ENCODE results near the gene PCSK9. TPM values are rescaled to one million over a fixed set of nuclear protein-coding genes. Genes with fewer than 3 reads are reported as not detected.
A peak's percentile ranks its signal among the peaks of the same experiment; 100 is the strongest.

PCSK9 gene
- total and polyA plus RNA-seq, 9 of the 15 experiments (the other 6 are each of a cell fraction or from before 2014, with no cell fraction given) = 3.2 to 58.6 (median 24.7) TPM

GRCh38 chr1:55021942-55022546 is 17.3 kb upstream of the PCSK9 start (continued):
- TF ChIP-seq SNRNP70 (optimal IDR thresholded peaks at IDR 0.05; ENCODE audit: low read depth, low read length) = no peak
- no peak for TF ChIP-seq PCBP2 (IDR thresholded peaks at IDR 0.05; ENCODE audit: low read depth, low read length, poor library complexity, severe bottlenecking)
- no peak for TF ChIP-seq FOXO4 (CRISPR knock-in tag; IDR thresholded peaks at IDR 0.05)
- no peak for TF ChIP-seq ZNF431 (CRISPR knock-in tag; IDR thresholded peaks at IDR 0.05)
- no peak for TF ChIP-seq SETDB1 (IDR thresholded peaks at IDR 0.05; ENCODE audit: low read length)
- no peak for TF ChIP-seq THRB (CRISPR knock-in tag; conservative IDR thresholded peaks at IDR 0.05)
- no peak for TF ChIP-seq YY1 (IDR thresholded peaks at IDR 0.05; ENCODE audit: borderline replicate concordance in 1 of 3, control insufficient read depth in 1 of 3, extremely low read depth in 1 of 3, insufficient read depth in 3 of 3, insufficient read length in 1 of 3, insufficient replicate concordance in 2 of 3, low read depth in 1 of 3, low read length in 2 of 3)
- no peak for TF ChIP-seq HNRNPK (IDR thresholded peaks at IDR 0.05; ENCODE audit: low read depth, low read length, poor library complexity, severe bottlenecking)
- no peak for TF ChIP-seq NR0B1 (IDR thresholded peaks at IDR 0.05; ENCODE audit: partially characterized antibody)
- TF ChIP-seq TSC22D4 (tag; IDR thresholded peaks at IDR 0.05) = no peak
- TF ChIP-seq C11orf30 (IDR thresholded peaks at IDR 0.05; ENCODE audit: low read depth) = no peak
- TF ChIP-seq HNRNPL (IDR thresholded peaks at IDR 0.05; ENCODE audit: low read depth, low read length) = peak; percentile 74; the same call in 1 of the 2 replicates
- no peak for TF ChIP-seq EGR1 (conservative IDR thresholded peaks at IDR 0.05)
- TF ChIP-seq MAZ (CRISPR knock-in tag; conservative IDR thresholded peaks at IDR 0.05 in 1 of 2, IDR thresholded peaks at IDR 0.05 in 1 of 2) = peak in 1 of 2 experiments; percentile 49; a peak in 1 of 4 replicates
- TF ChIP-seq BRF1 (IDR thresholded peaks at IDR 0.05; ENCODE audit: borderline replicate concordance, extremely low read depth, insufficient read length) = no peak
- TF ChIP-seq ZBTB49 (CRISPR knock-in tag; IDR thresholded peaks at IDR 0.05; ENCODE audit: borderline replicate concordance) = no peak
- TF ChIP-seq PRMT5 (CRISPR knock-in tag; IDR thresholded peaks at IDR 0.05) = no peak
- TF ChIP-seq ILF3 (IDR thresholded peaks at IDR 0.05; ENCODE audit: borderline replicate concordance) = no peak
- no peak for TF ChIP-seq ZNF764 (CRISPR knock-in tag; IDR thresholded peaks at IDR 0.05; ENCODE audit: low read depth)
- TF ChIP-seq PCBP1 (IDR thresholded peaks at IDR 0.05; ENCODE audit: low read depth, low read length, poor library complexity, severe bottlenecking) = no peak
- no peak for TF ChIP-seq HOXB6 (CRISPR knock-in tag; IDR thresholded peaks at IDR 0.05; ENCODE audit: borderline replicate concordance)
